Measurements from ENCODE around the gene CDC42BPA. TPM values are rescaled to one million over a fixed set of nuclear protein-coding genes. Genes with fewer than 3 reads are reported as not detected.

CDC42BPA gene
- total RNA-seq, 1 experiment from 2014 or later = 25.2 TPM

GRCh38 chr1:227321035-227321434 lies 2.7 kb upstream of the CDC42BPA start:
- ATAC-seq (no peak), DNase-seq (ENCODE audit: low spot score) (no peak)
- Mint-ChIP-seq H3K27ac (no peak overlapping the region), H3K4me1 (peaks cover 18% of the 10 kb centered on the region), H3K9me3 (no peaks in the 10 kb centered on the region), H3K36me3 (no peaks in the 10 kb centered on the region), H3K4me3 (no peak overlapping the region), H3K27me3 (ENCODE audit: low read depth) (peaks cover 3% of the 10 kb centered on the region)
- ChIA-PET POLR2A (no interaction called here), CTCF (interaction anchor here (0.6 kb wide), 1 partner anchor 126 kb away, joined by 4 read pairs; no protein-coding TSS in a partner anchor)
- TF ChIP-seq MLX (CRISPR knock-in tag; IDR thresholded peaks at IDR 0.05) (no peak), CREM (CRISPR knock-in tag; IDR thresholded peaks at IDR 0.05) (no peak), ATF1 (CRISPR knock-in tag; IDR thresholded peaks at IDR 0.05) (no peak), TEAD4 (CRISPR knock-in tag; IDR thresholded peaks at IDR 0.05) (no peak), SP1 (CRISPR knock-in tag; conservative IDR thresholded peaks at IDR 0.05) (no peak), E2F1 (CRISPR knock-in tag; IDR thresholded peaks at IDR 0.05) (no peak), ATF3 (CRISPR knock-in tag; conservative IDR thresholded peaks at IDR 0.05) (no peak), ZSCAN18 (CRISPR knock-in tag; IDR thresholded peaks at IDR 0.05) (no peak), ARID4B (CRISPR knock-in tag; IDR thresholded peaks at IDR 0.05; ENCODE audit: borderline replicate concordance) (no peak)

- ATAC-seq = no peak
- ChIA-PET CTCF (interaction anchor here (0.6 kb wide), 1 partner anchor 126 kb away, joined by 4 read pairs; no protein-coding TSS in a partner anchor), POLR2A (interaction anchor here (0.5 kb wide), 1 partner anchor 84 kb away, joined by 3 read pairs; no protein-coding TSS in a partner anchor)
- Mint-ChIP-seq H3K9me3 (no peaks in the 10 kb centered on the region), H3K4me1 (peaks cover 21% of the 10 kb centered on the region), H3K36me3 (no peaks in the 10 kb centered on the region), H3K27me3 (ENCODE audit: low read depth) (peaks cover 3% of the 10 kb centered on the region), H3K4me3 (no peak overlapping the region), H3K27ac (no peak overlapping the region)
- DNase-seq (ENCODE audit: low spot score) = no peak
- no peak for TF ChIP-seq CREB1 (CRISPR knock-in tag; IDR thresholded peaks at IDR 0.05)
- no peak for TF ChIP-seq ZNF512 (CRISPR knock-in tag; IDR thresholded peaks at IDR 0.05; ENCODE audit: borderline replicate concordance)
- no peak for TF ChIP-seq ATF3 (CRISPR knock-in tag; conservative IDR thresholded peaks at IDR 0.05)
- no peak for TF ChIP-seq IRF2 (CRISPR knock-in tag; IDR thresholded peaks at IDR 0.05; ENCODE audit: borderline replicate concordance, low read depth)
- no peak for TF ChIP-seq ZNF416 (CRISPR knock-in tag; IDR thresholded peaks at IDR 0.05)
- TF ChIP-seq ETV6 (CRISPR knock-in tag; IDR thresholded peaks at IDR 0.05) = no peak
- TF ChIP-seq NFYB (CRISPR knock-in tag; conservative IDR thresholded peaks at IDR 0.05; ENCODE audit: low read depth) = no peak
- no peak for TF ChIP-seq HMGXB4 (CRISPR knock-in tag; IDR thresholded peaks at IDR 0.05)
- no peak for TF ChIP-seq FOXK1 (CRISPR knock-in tag; IDR thresholded peaks at IDR 0.05)
- no peak for TF ChIP-seq ZNF138 (CRISPR knock-in tag; conservative IDR thresholded peaks at IDR 0.05)
- TF ChIP-seq USF2 (CRISPR knock-in tag; IDR thresholded peaks at IDR 0.05) = no peak
- TF ChIP-seq ZSCAN18 (CRISPR knock-in tag; IDR thresholded peaks at IDR 0.05) = no peak
- no peak for TF ChIP-seq MYBL2 (CRISPR knock-in tag; IDR thresholded peaks at IDR 0.05)
- TF ChIP-seq JUN (CRISPR knock-in tag; IDR thresholded peaks at IDR 0.05) = no peak
Observed at GRCh38 chr1:227320476-227320875, 2.2 kb upstream of the CDC42BPA start.
